Measurements from ENCODE around the gene MYO1E. TPM values are rescaled to one million over a fixed set of nuclear protein-coding genes. Genes with fewer than 3 reads are reported as not detected.

MYO1E gene
- total RNA-seq, 2 donors from 2014 or later, result 66.3 to 92.0 TPM

DNA sequence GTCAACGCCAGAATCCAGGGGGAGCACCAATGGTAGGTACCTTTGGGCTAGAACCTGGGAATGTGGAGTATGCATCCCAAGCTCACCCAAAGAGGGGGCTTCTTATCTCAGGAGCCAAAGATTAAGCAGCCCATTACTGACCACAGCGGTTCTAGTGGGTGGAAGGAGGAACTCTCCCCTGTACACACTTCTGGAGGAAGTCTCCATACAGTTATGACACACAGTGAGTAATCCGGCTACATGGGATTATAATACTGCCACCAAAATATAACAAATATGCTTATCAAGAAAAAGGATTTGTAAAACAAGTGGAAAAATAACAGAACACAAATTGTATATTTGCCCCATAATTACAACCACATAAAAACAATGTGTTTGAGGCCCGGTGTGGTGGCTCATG, 8.4 kb downstream of the MYO1E start:
- no peaks in the 10 kb centered on the region for H3K9me3 ChIP-seq
- H3K36me3 ChIP-seq, result no peaks in the 10 kb centered on the region
- no peak overlapping the region for H3K27ac ChIP-seq
- WGBS, result 93% methylated on average over 4 of the region's 4 CpGs
- no peaks in the 10 kb centered on the region for H3K4me1 ChIP-seq (replicated peaks)
- H3K27me3 ChIP-seq (replicated peaks; ENCODE audit: insufficient read depth), result no peaks in the 10 kb centered on the region
- TF ChIP-seq POLR2A (IDR thresholded peaks at IDR 0.05) (no peak), POLR2AphosphoS5 (IDR thresholded peaks at IDR 0.05) (no peak)
- TF ChIP-seq, protein P1, sequence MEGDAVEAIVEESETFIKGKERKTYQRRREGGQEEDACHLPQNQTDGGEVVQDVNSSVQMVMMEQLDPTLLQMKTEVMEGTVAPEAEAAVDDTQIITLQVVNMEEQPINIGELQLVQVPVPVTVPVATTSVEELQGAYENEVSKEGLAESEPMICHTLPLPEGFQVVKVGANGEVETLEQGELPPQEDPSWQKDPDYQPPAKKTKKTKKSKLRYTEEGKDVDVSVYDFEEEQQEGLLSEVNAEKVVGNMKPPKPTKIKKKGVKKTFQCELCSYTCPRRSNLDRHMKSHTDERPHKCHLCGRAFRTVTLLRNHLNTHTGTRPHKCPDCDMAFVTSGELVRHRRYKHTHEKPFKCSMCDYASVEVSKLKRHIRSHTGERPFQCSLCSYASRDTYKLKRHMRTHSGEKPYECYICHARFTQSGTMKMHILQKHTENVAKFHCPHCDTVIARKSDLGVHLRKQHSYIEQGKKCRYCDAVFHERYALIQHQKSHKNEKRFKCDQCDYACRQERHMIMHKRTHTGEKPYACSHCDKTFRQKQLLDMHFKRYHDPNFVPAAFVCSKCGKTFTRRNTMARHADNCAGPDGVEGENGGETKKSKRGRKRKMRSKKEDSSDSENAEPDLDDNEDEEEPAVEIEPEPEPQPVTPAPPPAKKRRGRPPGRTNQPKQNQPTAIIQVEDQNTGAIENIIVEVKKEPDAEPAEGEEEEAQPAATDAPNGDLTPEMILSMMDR (IDR thresholded peaks at IDR 0.05), result no peak
- DNase-seq (ENCODE audit: low spot score), result no peak
- intact Hi-C loops (cut with DNase I), result no loop called here
- no peak overlapping the region for H3K4me3 ChIP-seq

DNA sequence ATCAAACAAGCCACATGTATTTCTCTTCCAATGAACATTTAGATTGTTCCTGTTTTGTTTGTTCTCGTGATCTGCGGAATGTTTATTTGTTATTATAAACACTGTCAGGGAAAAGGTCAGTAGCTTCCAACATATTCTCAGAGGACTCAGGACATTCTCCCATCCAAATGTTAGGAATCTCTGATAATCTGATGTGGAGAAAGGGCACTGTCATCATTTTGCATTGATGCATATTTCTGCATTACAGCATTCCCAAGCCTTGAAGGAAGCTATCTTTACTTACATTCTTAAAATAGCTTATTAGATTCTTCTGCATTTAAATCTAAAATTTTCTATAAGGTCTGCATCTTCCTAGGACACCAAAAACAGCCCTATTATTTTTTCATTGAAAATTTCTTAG, 10.3 kb downstream of the MYO1E start:
- Histone ChIP-seq H3K4me1 (replicated peaks) (no peaks in the 10 kb centered on the region), H3K9me3 (no peaks in the 10 kb centered on the region), H3K27me3 (replicated peaks; ENCODE audit: insufficient read depth) (no peaks in the 10 kb centered on the region), H3K27ac (no peak overlapping the region), H3K36me3 (no peaks in the 10 kb centered on the region), H3K4me3 (no peak overlapping the region)
- DNase-seq (ENCODE audit: low spot score), result no peak
- intact Hi-C loops (cut with DNase I), result no loop called here
- WGBS, result 92% methylated on average over 2 of the region's 2 CpGs
- TF ChIP-seq POLR2A (IDR thresholded peaks at IDR 0.05) (no peak), POLR2AphosphoS5 (IDR thresholded peaks at IDR 0.05) (no peak)
- TF ChIP-seq, protein P1 (IDR thresholded peaks at IDR 0.05), result no peak

DNA sequence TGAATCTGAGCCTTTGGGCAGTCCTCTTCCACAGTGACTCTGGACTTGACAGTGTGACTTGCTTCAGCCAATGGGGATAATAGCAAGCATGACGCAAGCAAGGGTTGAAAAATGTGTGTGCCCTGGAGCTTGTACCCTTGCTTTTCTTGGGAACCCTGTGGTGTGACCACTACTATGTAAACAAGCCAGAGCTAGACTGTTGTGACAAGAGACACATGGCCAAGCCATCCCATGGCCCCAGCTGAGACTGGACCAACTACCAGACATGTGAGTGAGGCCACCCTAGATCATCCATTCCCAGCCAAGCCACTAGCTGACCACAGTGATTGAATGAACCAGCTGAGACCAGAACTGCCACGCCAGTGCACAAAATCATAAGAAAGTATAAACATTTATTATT, 11.8 kb downstream of the MYO1E start:
- no peaks in the 10 kb centered on the region for H3K9me3 ChIP-seq
- no peak for TF ChIP-seq POLR2AphosphoS5 (IDR thresholded peaks at IDR 0.05)
- no peak for TF ChIP-seq POLR2A (IDR thresholded peaks at IDR 0.05)
- TF ChIP-seq, protein P1 (IDR thresholded peaks at IDR 0.05), result no peak
- 97% methylated on average over 2 of the region's 2 CpGs for WGBS
- intact Hi-C loops (cut with DNase I), result no loop called here
- H3K4me3 ChIP-seq, result no peak overlapping the region
- H3K27me3 ChIP-seq (replicated peaks; ENCODE audit: insufficient read depth), result no peaks in the 10 kb centered on the region
- H3K4me1 ChIP-seq (replicated peaks), result no peaks in the 10 kb centered on the region
- no peaks in the 10 kb centered on the region for H3K36me3 ChIP-seq
- no peak overlapping the region for H3K27ac ChIP-seq
- DNase-seq (ENCODE audit: low spot score), result no peak

DNA sequence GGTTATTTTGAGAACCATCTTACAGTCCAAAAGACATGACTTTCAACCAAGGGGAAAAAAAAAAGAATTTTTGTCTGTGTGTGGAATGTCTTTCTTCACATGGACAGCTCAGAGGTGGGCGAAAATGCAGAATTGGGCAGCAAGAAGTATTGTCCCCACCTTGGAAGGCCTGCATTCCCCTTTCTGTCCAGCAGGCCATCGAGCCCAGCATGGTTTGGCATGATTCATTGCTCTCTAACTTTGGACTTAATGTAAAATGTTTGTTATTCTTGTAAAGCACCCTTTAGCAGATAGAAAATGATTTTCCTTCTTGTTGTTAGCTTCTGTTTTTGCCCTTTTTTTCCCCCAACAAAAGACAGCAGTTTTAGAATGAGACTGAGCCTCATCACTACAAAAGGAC, 12.4 kb downstream of the MYO1E start:
- no peaks in the 10 kb centered on the region for H3K27me3 ChIP-seq (replicated peaks; ENCODE audit: insufficient read depth)
- H3K36me3 ChIP-seq, result no peaks in the 10 kb centered on the region
- no peak overlapping the region for H3K4me3 ChIP-seq
- no peak for DNase-seq (ENCODE audit: low spot score)
- intact Hi-C loops (cut with DNase I), result no loop called here
- 97% methylated on average over 2 of the region's 2 CpGs for WGBS
- H3K9me3 ChIP-seq, result no peaks in the 10 kb centered on the region
- TF ChIP-seq POLR2A (IDR thresholded peaks at IDR 0.05), result no peak
- TF ChIP-seq, protein P1 (IDR thresholded peaks at IDR 0.05), result no peak
- TF ChIP-seq POLR2AphosphoS5 (IDR thresholded peaks at IDR 0.05), result no peak
- no peak overlapping the region for H3K27ac ChIP-seq
- H3K4me1 ChIP-seq (replicated peaks), result no peaks in the 10 kb centered on the region

DNA sequence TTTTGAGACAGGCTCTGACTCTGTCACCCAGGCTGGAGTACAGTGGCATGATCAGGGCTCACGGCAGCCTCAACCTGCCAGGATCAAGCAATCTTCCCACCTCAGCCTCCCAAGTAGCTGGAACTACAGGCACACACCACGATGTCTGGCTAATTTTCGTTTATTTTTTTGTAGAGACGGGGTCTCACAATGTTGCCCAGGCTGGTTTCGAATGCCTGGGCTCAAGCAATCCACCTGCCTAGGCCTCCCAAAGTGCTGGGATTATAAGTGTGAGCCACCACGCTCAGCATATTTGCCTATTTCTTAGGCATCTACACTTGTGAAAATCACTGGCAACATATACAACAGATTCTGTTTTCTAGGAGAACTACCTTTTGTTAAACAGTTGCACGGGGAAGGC, 16.9 kb downstream of the MYO1E start:
- Histone ChIP-seq H3K27ac (no peak overlapping the region), H3K4me1 (replicated peaks) (no peaks in the 10 kb centered on the region), H3K4me3 (no peak overlapping the region), H3K27me3 (replicated peaks; ENCODE audit: insufficient read depth) (no peaks in the 10 kb centered on the region), H3K36me3 (no peaks in the 10 kb centered on the region), H3K9me3 (no peaks in the 10 kb centered on the region)
- 96% methylated on average over 7 of the region's 7 CpGs for WGBS
- DNase-seq (ENCODE audit: low spot score), result no peak
- no peak for TF ChIP-seq POLR2AphosphoS5 (IDR thresholded peaks at IDR 0.05)
- TF ChIP-seq, protein P1 (IDR thresholded peaks at IDR 0.05), result no peak
- TF ChIP-seq POLR2A (IDR thresholded peaks at IDR 0.05), result no peak
- intact Hi-C loops (cut with DNase I), result no loop called here

Data from prostate gland (tissue), 2 donors.